ENCODE data around the gene UNC13C.

The UNC13C gene

DNA sequence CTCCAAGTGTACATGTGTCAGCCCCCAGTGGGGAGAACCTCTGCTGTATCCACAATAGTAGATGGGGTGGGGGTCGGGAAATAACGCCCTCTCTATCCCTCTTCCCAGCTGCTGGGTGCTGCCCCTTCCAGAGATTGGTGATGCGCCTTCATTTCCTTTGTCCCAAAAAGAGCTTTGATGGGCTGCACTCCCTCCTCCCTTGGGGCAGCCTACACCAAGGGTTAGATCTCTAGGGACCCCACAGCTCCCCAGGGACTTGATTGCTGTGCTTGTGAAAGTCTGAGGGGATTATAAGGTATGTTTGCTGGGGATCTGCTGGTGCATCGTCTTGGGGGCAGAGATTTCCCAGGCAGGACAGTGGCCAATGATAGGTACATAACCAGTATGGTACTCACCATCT, 105.3 kb downstream of the UNC13C start:
- Histone ChIP-seq H3K4me1 (ENCODE audit: control insufficient read depth, insufficient read depth, low read length) (no peaks in the 10 kb centered on the region), H3K27ac (ENCODE audit: extremely low read depth, low read depth, low read length) (no peak overlapping the region), H3K4me3 (ENCODE audit: low read depth, low read length) (no peak overlapping the region), H3K9me3 (ENCODE audit: control insufficient read depth, insufficient read depth, low read depth, low read length) (no peaks in the 10 kb centered on the region), H3K36me3 (ENCODE audit: control insufficient read depth in 2 of 2, insufficient read depth in 1 of 2, low read length in 2 of 2) (no peaks in the 10 kb centered on the region)
- ChIA-PET CTCF (interaction anchor here (0.6 kb wide), 1 partner anchor 98 kb away, joined by 4 read pairs; no protein-coding TSS in a partner anchor), POLR2A (no interaction called here)
- no peak for TF ChIP-seq ZNF366 (tag by site-specific recombination; conservative IDR thresholded peaks at IDR 0.05)
- TF ChIP-seq ZFHX2 (tag by site-specific recombination; conservative IDR thresholded peaks at IDR 0.05): no peak
- no peak for TF ChIP-seq ZNF660 (tag by site-specific recombination; IDR thresholded peaks at IDR 0.05)
- TF ChIP-seq ZNF121 (tag by site-specific recombination; IDR thresholded peaks at IDR 0.05): no peak
- TF ChIP-seq KLF8 (tag by site-specific recombination; IDR thresholded peaks at IDR 0.05): no peak
- no peak for TF ChIP-seq ZNF302 (tag by site-specific recombination; IDR thresholded peaks at IDR 0.05; ENCODE audit: low read depth)
- TF ChIP-seq ZNF549 (tag by site-specific recombination; IDR thresholded peaks at IDR 0.05): no peak
- TF ChIP-seq ZNF768 (tag by site-specific recombination; IDR thresholded peaks at IDR 0.05): no peak
- TF ChIP-seq, protein P1, sequence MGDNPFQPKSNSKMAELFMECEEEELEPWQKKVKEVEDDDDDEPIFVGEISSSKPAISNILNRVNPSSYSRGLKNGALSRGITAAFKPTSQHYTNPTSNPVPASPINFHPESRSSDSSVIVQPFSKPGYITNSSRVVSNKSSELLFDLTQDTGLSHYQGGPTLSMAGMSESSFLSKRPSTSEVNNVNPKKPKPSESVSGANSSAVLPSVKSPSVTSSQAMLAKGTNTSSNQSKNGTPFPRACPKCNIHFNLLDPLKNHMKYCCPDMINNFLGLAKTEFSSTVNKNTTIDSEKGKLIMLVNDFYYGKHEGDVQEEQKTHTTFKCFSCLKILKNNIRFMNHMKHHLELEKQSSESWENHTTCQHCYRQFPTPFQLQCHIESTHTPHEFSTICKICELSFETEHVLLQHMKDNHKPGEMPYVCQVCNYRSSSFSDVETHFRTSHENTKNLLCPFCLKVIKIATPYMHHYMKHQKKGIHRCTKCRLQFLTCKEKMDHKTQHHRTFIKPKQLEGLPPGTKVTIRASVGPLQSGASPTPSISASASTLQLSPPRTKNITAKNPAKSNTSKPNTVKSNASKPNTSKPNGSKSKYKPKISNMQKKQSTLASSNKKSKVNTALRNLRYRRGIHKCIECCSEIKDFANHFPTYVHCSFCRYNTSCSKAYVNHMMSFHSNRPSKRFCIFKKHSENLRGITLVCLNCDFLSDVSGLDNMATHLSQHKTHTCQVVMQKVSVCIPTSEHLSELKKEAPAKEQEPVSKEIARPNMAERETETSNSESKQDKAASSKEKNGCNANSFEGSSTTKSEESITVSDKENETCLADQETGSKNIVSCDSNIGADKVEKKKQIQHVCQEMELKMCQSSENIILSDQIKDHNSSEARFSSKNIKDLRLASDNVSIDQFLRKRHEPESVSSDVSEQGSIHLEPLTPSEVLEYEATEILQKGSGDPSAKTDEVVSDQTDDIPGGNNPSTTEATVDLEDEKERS (tag by site-specific recombination; IDR thresholded peaks at IDR 0.05): no peak
- no peak for TF ChIP-seq ZNF155 (tag by site-specific recombination; IDR thresholded peaks at IDR 0.05)
- no peak for TF ChIP-seq SETDB1 (IDR thresholded peaks at IDR 0.05; ENCODE audit: insufficient read length, low read length)
- TF ChIP-seq, protein P2, sequence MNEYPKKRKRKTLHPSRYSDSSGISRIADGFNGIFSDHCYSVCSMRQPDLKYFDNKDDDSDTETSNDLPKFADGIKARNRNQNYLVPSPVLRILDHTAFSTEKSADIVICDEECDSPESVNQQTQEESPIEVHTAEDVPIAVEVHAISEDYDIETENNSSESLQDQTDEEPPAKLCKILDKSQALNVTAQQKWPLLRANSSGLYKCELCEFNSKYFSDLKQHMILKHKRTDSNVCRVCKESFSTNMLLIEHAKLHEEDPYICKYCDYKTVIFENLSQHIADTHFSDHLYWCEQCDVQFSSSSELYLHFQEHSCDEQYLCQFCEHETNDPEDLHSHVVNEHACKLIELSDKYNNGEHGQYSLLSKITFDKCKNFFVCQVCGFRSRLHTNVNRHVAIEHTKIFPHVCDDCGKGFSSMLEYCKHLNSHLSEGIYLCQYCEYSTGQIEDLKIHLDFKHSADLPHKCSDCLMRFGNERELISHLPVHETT (tag by site-specific recombination; IDR thresholded peaks at IDR 0.05): no peak
- no peak for TF ChIP-seq ZXDB (tag by site-specific recombination; IDR thresholded peaks at IDR 0.05)
- no peak for TF ChIP-seq EGR2 (tag by site-specific recombination; IDR thresholded peaks at IDR 0.05; ENCODE audit: low read depth)
- no peak for TF ChIP-seq ZNF274 (IDR thresholded peaks at IDR 0.05; ENCODE audit: low read length)
- no peak for TF ChIP-seq ZNF274 (tag by site-specific recombination; IDR thresholded peaks at IDR 0.05; ENCODE audit: borderline replicate concordance)

DNA sequence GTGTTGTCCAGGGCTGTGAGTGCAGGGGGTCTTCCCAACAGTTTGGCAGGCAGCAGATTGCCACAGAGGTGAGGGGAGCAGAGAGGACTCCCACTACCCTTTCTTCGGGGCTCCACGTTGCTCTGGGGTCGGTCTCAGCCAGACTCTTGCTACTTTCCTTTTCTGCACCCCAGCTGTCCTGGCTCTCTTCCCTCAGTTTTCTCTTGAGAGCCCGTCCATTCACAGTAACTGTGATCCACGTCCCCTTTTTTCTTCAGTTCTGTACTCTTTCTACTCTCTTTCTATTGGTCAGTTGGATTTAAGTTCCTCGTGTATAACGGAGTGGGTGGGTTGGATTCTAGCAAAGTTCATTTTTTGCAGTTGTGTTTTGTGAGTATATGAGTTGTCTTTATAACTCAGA, 105.8 kb downstream of the UNC13C start:
- H3K4me3 ChIP-seq (ENCODE audit: low read depth, low read length): no peak overlapping the region
- no peaks in the 10 kb centered on the region for H3K9me3 ChIP-seq (ENCODE audit: control insufficient read depth, insufficient read depth, low read depth, low read length)
- H3K36me3 ChIP-seq (ENCODE audit: control insufficient read depth in 2 of 2, insufficient read depth in 1 of 2, low read length in 2 of 2): no peaks in the 10 kb centered on the region
- CTCF ChIA-PET: interaction anchor here (0.6 kb wide), 1 partner anchor 1459 kb away, joined by 4 read pairs; no protein-coding TSS in a partner anchor
- POLR2A ChIA-PET: no interaction called here
- H3K4me1 ChIP-seq (ENCODE audit: control insufficient read depth, insufficient read depth, low read length): no peaks in the 10 kb centered on the region
- H3K27ac ChIP-seq (ENCODE audit: extremely low read depth, low read depth, low read length): no peak overlapping the region
- TF ChIP-seq ZNF596 (tag by site-specific recombination; IDR thresholded peaks at IDR 0.05): no peak
- no peak for TF ChIP-seq ZNF560 (tag by site-specific recombination; IDR thresholded peaks at IDR 0.05; ENCODE audit: borderline replicate concordance)

DNA sequence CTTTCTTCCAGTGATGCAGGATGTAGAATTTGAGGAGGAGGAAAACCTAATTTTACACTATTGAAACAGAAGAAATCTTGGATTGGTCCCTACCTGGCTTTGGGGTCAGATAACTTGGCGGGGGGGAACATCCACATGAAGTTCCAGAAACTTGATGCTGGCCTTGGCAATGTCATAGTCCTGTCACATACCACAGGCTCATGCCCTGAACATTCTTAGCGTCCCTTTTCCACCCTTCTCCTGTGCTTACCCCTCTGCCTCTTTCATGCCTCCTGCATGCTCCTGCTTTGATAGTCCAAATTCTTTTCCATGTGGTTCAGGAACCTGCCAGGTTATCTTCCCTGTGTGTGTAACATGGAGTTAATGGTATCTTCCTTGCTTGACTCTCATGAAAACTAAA, 110.6 kb downstream of the UNC13C start:
- H3K36me3 ChIP-seq (ENCODE audit: control insufficient read depth in 2 of 2, insufficient read depth in 1 of 2, low read length in 2 of 2): no peaks in the 10 kb centered on the region
- H3K4me3 ChIP-seq (ENCODE audit: low read depth, low read length): no peak overlapping the region
- ChIA-PET POLR2A (no interaction called here), CTCF (no interaction called here)
- no peaks in the 10 kb centered on the region for H3K9me3 ChIP-seq (ENCODE audit: control insufficient read depth, insufficient read depth, low read depth, low read length)
- no peaks in the 10 kb centered on the region for H3K4me1 ChIP-seq (ENCODE audit: control insufficient read depth, insufficient read depth, low read length)
- no peak overlapping the region for H3K27ac ChIP-seq (ENCODE audit: extremely low read depth, low read depth, low read length)
- TF ChIP-seq EGR2 (tag by site-specific recombination; IDR thresholded peaks at IDR 0.05; ENCODE audit: low read depth) (no peak), YY2 (tag by site-specific recombination; IDR thresholded peaks at IDR 0.05) (no peak), ZNF311 (tag by site-specific recombination; IDR thresholded peaks at IDR 0.05; ENCODE audit: borderline replicate concordance) (no peak)
- TF ChIP-seq, protein P3, sequence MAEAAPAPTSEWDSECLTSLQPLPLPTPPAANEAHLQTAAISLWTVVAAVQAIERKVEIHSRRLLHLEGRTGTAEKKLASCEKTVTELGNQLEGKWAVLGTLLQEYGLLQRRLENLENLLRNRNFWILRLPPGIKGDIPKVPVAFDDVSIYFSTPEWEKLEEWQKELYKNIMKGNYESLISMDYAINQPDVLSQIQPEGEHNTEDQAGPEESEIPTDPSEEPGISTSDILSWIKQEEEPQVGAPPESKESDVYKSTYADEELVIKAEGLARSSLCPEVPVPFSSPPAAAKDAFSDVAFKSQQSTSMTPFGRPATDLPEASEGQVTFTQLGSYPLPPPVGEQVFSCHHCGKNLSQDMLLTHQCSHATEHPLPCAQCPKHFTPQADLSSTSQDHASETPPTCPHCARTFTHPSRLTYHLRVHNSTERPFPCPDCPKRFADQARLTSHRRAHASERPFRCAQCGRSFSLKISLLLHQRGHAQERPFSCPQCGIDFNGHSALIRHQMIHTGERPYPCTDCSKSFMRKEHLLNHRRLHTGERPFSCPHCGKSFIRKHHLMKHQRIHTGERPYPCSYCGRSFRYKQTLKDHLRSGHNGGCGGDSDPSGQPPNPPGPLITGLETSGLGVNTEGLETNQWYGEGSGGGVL (tag by site-specific recombination; IDR thresholded peaks at IDR 0.05): no peak

Measured in HEK293 (cell line).